Measurements from ENCODE around the gene IL6.
"Not testable (repeated sequence)": the region's sequence is repeated elsewhere in the genome, so short reads cannot be mapped to it uniquely, and the experiment has no call there.

The IL6 gene

DNA sequence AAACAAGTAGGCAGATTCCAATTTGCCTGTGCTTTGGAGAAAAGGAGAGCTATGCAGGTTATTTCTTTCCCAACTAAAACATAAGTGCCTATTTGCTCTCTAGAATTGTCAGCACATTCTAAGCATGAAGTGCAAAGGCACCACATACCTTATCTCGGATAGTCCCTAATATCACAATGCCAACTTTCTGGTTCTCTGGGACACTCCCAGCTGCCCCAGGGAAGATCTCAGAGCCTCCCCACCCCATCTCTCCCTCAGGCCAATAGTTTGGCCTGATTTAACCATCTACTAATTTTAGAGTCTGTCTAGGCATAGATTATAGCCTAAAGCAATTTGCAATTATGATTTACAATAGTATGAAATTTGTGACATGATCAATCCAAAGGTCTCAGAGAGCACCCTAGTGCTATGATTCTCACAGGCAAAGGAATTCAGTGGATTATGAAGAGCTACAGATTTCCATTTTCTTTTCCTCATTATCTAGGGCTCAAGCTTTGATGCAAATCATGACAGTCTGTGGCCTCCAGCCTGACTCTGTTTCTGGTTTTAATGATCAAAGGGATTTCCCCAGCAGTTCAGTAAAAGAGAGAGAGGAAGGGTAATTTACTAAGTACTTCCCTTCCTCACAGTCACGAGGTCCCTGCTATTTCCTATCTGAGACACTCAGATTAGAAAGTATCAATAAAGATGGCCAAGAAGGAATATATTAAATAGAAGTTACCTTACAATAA, 29.0 kb upstream of the IL6 start:
- Mint-ChIP-seq H3K4me3 (peak overlapping the region; percentile 44), H3K4me1 (ENCODE audit: low read depth) (peaks cover 36% of the 10 kb centered on the region), H3K27ac (peak overlapping the region; percentile 75), H3K27me3 (no peaks in the 10 kb centered on the region), H3K36me3 (no peaks in the 10 kb centered on the region), H3K9me3 (ENCODE audit: low read depth) (no peaks in the 10 kb centered on the region)

DNA sequence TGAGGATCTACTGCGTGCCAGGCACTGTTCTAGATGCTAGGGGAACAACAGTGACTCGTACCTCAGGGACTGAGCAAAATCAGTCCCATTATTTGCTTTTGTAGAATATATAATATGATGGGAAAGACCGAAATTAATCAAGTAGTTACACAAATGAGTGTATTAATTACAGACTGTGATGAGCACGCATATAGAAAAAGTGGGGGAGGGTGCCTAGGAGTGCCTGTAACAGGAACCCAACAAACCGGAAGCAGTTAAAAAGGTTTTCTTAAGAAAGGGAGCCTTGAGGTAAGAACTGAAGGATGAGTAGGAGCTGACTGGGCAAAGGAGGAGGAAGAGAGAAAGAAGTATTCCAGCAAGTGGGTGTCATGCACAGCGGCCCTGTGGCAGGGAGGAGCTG, 28.2 kb upstream of the IL6 start:
- Mint-ChIP-seq H3K27me3 (peaks cover under 1% of the 10 kb centered on the region), H3K4me1 (ENCODE audit: low read depth) (peaks cover 36% of the 10 kb centered on the region), H3K36me3 (no peaks in the 10 kb centered on the region), H3K4me3 (no peak overlapping the region), H3K9me3 (ENCODE audit: low read depth) (no peaks in the 10 kb centered on the region), H3K27ac (peak overlapping the region; percentile 75)

DNA sequence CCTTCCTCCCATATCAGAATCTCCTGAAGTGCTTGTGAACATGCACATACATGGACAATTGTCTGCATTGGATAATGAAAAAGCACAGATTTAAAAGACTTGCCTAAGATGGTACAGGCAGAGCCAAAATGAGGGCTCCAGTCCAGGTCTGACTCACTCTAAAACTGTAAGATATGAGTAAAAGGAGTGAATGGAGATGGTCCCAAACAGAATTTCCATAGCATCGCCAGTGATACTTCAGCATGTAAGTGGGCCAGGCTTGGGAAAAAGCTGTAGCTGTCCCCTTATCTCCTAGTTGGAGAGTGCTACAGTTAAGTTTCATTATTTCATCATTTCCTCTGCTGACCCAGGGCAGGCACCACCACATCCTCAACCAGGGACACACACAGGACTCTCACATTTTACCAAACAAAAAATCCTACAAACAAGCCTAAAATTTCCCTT, 26.4 kb upstream of the IL6 start:
- Mint-ChIP-seq H3K9me3 (ENCODE audit: low read depth) (no peaks in the 10 kb centered on the region), H3K27ac (no peak overlapping the region), H3K4me1 (ENCODE audit: low read depth) (peaks cover 24% of the 10 kb centered on the region)

DNA sequence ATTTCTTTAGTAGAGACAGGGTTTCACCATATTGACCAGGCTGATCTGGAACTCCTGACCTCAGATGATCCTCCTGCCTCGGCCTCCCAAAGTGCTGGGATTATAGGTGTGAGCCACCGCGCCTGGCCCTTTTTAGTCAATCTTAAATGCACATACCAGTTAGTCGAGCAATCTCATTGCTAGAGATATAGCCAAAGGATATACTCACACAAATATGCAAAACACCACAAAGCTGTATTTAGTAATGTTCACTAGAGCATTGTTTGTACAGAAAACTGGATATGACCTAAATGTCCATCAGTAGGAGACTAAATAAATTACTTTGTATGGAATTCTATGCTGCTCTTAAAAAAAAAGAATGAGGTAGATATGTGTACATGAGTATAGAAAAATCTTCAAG, 24.5 kb upstream of the IL6 start:
- Mint-ChIP-seq H3K36me3 (no peaks in the 10 kb centered on the region), H3K4me1 (ENCODE audit: low read depth) (peaks cover 14% of the 10 kb centered on the region), H3K4me3 (no peak overlapping the region), H3K27ac (no peak overlapping the region), H3K9me3 (ENCODE audit: low read depth) (no peaks in the 10 kb centered on the region), H3K27me3 (peaks cover 2% of the 10 kb centered on the region)

More for the DNA sequence above, 26.4 kb upstream of the IL6 start:
- H3K36me3 Mint-ChIP-seq, result no peaks in the 10 kb centered on the region
- peaks cover 2% of the 10 kb centered on the region for H3K27me3 Mint-ChIP-seq
- no peak overlapping the region for H3K4me3 Mint-ChIP-seq

DNA sequence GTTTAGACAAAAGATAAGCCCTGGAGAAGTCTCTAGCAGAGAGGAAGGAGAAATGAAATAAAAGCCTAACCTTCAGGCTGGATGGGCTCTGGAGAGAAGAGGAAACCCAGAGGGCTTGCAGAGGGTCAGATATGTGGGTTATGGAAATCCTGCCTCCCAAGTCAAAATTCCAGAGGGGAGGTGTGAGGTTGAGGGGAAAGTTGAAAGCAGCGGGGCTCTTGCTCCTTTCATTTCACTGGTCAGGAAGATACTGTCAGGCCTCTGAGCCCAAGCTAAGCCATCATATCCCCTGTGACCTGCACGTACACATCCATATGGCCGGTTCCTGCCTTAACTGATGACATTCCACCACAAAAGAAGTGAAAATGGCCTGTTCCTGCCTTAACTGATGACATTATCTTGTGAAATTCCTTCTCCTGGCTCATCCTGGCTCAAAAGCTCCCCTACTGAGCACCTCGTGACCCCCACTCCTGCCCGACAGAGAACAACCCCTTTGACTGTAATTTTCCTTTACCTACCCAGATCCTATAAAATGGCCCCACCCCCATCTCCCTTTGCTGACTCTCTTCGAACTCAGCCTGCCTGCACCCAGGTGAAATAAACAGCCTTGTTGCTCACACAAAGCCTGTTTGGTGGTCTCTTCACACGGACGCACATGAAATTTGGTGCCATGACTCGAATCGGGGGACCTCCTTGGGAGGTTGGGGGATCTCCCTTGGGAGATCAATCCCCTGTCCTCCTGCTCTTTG, 23.7 kb upstream of the IL6 start:
- H3K4me3 Mint-ChIP-seq; H3K27me3 Mint-ChIP-seq; H3K4me1 Mint-ChIP-seq (ENCODE audit: low read depth); H3K36me3 Mint-ChIP-seq; H3K27ac Mint-ChIP-seq; H3K9me3 Mint-ChIP-seq (ENCODE audit: low read depth): not testable (repeated sequence)

DNA sequence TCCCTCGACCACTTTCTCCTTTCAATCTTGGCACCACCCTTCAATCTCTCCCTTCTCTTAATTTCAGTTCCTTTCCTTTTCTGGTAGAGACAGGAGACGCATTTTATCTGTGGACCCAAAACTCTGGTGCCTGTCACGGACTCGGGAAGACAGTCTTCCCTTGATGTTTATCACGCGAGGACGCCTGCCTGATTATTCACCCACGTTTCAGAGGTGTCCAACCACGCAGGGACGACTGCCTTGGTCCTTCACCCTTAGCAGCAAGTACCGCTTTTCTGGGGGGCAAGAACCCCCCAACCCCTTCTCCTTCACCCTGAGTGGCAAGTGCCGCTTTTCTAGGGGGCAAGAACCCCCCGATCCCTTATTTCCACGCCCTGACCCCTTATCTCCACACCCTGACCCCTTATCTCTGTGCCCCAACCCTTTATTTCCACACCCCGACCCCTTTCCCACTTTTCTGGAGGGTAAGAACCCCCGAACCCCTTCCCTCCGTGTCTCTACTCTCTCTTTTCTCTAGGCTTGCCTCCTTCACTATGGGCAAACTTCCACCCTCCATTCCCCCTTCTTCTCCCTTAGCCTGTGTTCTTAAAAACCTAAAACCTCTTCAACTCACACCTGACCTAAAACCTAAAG, 22.9 kb upstream of the IL6 start:
- not testable (repeated sequence) for H3K36me3 Mint-ChIP-seq; H3K27ac Mint-ChIP-seq; H3K4me1 Mint-ChIP-seq (ENCODE audit: low read depth); H3K4me3 Mint-ChIP-seq; H3K9me3 Mint-ChIP-seq (ENCODE audit: low read depth); H3K27me3 Mint-ChIP-seq

DNA sequence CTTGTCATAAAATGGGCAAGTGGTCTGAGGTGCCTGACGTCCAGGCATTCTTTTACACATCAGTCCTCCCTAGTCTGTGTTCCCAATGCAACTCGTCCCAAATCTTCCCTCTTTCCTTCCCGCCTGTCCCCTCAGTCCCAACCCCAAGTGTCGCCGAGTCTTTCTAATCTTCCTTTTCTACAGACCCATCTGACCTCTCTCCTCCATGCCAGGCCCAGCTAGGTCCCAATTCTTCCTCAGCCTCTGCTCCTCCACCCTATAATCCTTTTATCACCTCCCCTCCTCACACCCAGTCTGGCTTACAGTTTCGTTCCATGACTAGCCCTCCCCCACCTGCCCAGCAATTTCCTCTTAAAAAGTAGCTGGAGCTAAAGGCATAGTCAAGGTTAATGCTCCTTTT, 22.3 kb upstream of the IL6 start:
- H3K27me3 Mint-ChIP-seq, result not testable (repeated sequence)

DNA sequence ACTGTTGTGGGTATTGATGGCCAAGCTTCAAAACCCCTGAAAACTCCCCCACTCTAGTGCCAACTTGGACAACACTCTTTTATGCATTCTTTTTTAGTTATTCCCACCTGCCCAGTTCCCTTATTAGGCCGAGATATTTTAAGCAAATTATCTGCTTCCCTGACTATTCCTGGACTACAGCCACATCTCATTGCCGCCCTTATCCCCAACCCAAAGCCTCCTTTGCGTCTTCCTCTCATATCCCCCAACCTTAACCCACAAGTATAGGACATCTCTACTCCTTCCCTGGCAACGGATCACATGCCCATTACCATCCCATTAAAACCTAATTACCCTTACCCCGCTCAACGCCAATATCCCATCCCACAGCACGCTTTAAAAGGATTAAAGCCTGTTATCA, 21.1 kb upstream of the IL6 start:
- not testable (repeated sequence) for H3K9me3 Mint-ChIP-seq (ENCODE audit: low read depth); H3K4me3 Mint-ChIP-seq; H3K27me3 Mint-ChIP-seq; H3K36me3 Mint-ChIP-seq; H3K4me1 Mint-ChIP-seq (ENCODE audit: low read depth); H3K27ac Mint-ChIP-seq

More for the DNA sequence above, 22.3 kb upstream of the IL6 start:
- H3K27ac Mint-ChIP-seq; H3K36me3 Mint-ChIP-seq; H3K4me3 Mint-ChIP-seq; H3K4me1 Mint-ChIP-seq (ENCODE audit: low read depth); H3K9me3 Mint-ChIP-seq (ENCODE audit: low read depth): not testable (repeated sequence)

DNA sequence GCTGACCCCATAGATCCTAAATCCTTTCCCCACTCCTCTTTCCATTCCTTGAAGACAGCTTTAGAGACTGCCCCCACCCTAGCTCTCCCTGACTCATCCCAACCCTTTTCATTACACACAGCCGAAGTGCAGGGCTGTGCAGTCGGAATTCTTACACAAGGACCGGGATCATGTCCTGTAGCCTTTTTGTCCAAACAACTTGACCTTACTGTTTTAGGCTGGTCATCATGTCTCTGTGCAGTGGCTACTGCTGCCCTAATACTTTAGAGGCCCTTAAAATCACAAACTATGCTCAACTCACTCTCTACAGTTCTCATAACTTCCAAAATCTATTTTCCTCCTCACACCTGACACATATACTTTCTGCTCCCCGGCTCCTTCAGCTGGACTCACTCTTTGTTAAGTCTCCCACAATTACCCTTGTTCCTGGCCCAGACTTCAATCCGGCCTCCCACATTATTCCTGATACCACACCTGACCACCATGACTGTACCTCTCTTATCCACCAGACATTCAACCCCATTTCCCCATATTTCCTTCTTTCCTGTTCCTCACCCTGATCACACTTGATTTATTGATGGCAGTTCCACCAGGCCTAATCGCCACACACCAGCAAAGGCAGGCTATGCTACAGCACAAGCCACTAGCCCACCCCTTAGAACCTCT, 19.8 kb upstream of the IL6 start:
- not testable (repeated sequence) for H3K27me3 Mint-ChIP-seq; H3K4me1 Mint-ChIP-seq (ENCODE audit: low read depth); H3K9me3 Mint-ChIP-seq (ENCODE audit: low read depth); H3K4me3 Mint-ChIP-seq; H3K27ac Mint-ChIP-seq; H3K36me3 Mint-ChIP-seq

DNA sequence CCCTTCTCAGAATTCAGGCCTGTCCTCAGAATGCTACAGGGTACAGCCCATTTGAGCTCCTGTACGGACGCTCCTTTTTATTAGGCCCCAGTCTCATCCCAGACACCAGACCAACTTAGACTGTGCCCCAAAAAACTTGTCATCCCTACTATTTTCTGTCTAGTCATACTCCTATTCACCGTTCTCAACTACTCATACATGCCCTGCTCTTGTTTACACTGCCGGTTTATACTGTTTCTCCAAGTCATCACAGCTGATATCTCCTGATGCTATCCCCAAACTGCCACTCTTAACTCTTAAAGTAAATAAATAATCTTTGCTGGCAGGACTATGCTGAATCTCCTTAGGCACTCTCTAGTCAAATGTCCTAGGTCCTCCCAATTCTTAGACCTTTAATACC, 18.8 kb upstream of the IL6 start:
- not testable (repeated sequence) for H3K27me3 Mint-ChIP-seq; H3K4me3 Mint-ChIP-seq; H3K4me1 Mint-ChIP-seq (ENCODE audit: low read depth); H3K9me3 Mint-ChIP-seq (ENCODE audit: low read depth); H3K27ac Mint-ChIP-seq; H3K36me3 Mint-ChIP-seq

DNA sequence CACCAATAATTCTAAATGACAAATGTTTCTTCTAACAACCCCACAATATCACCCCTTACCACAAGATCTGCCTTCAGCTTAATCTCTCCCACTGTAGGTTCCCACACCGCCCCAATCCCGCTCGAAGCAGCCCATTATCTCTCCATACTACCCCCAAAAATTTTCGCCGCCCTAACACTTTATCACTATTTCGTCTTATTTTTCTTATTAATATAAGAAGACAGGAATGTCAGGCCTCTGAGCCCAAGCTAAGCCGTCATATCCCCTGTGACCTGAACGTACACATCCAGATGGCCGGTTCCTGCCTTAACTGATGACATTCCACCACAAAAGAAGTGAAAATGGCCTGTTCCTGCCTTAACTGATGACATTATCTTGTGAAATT, 18.3 kb upstream of the IL6 start:
- not testable (repeated sequence) for H3K4me1 Mint-ChIP-seq (ENCODE audit: low read depth); H3K27me3 Mint-ChIP-seq; H3K27ac Mint-ChIP-seq; H3K36me3 Mint-ChIP-seq; H3K4me3 Mint-ChIP-seq; H3K9me3 Mint-ChIP-seq (ENCODE audit: low read depth)

DNA sequence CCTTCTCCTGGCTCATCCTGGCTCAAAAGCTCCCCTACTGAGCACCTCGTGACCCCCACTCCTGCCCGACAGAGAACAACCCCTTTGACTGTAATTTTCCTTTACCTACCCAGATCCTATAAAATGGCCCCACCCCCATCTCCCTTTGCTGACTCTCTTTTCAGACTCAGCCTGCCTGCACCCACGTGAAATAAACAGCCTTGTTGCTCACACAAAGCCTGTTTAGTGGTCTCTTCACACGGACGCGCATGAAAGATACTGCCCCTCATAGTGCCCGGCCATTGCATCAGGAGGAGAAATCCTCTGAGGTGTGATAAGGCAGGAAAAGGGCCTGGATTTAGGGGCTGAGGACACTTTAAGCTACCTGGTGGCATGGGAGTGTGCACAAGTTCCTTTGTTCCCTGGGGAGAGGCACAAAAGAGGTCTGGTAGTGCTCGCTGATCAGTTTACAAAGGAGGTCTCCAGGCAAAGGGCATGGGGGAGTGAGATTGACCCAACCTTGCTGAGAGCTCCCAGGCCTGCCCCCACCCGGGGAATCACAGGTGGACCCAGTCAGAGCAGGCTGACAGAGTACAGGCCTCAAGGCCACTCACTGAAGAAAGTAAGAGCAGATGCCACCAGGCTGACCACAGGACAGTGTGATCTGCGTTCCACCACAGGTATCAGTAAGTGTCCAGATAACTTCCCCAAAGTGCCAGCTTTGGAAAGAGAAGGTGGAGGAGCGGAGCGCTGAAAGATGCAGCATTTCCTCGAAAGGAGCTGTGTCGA, 17.8 kb upstream of the IL6 start:
- H3K4me1 Mint-ChIP-seq (ENCODE audit: low read depth); H3K36me3 Mint-ChIP-seq; H3K4me3 Mint-ChIP-seq; H3K9me3 Mint-ChIP-seq (ENCODE audit: low read depth); H3K27me3 Mint-ChIP-seq; H3K27ac Mint-ChIP-seq: not testable (repeated sequence)

DNA sequence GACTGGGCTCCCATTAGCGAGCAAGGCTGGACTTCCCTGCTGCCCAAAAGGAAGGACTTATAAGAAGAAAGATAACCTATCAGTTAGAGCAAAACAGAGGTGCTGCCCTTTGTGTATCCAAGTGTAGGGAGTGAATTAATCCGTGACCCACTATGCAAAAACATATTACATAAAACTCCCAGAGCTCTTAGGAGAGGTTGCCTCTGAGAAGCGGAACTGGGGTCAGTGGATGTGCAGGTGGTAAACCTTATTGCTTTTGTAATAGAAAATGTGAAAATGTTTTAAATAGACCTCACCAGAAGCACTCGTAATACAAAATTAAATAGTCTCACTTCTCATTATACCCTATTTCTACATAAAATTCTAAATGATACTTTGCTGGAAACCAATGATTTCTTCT, 17.1 kb upstream of the IL6 start:
- Mint-ChIP-seq H3K4me3 (no peak overlapping the region), H3K36me3 (no peaks in the 10 kb centered on the region), H3K27ac (no peak overlapping the region), H3K4me1 (ENCODE audit: low read depth) (no peaks in the 10 kb centered on the region), H3K27me3 (no peaks in the 10 kb centered on the region), H3K9me3 (ENCODE audit: low read depth) (no peaks in the 10 kb centered on the region)

DNA sequence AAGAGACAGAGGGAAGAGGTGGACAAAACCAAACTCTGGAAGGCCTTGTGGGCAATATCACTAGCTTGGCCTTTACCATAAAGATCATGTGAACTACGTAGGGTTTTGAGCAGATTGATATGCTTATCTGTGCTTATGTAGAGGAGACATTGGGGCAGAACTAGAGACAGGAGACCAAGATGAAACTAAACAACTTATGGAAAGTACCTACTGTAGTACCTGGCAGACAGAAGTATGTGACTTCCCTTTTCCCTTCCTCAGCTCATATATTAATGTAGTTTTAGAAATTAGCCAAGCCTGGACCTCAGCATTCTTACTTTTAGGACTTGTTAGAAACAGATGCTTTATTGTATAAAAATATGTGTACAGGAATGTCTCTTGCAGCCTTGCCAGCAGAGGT, 14.0 kb upstream of the IL6 start:
- Mint-ChIP-seq H3K4me3 (no peak overlapping the region), H3K36me3 (no peaks in the 10 kb centered on the region), H3K4me1 (ENCODE audit: low read depth) (no peaks in the 10 kb centered on the region), H3K27ac (no peak overlapping the region), H3K27me3 (no peaks in the 10 kb centered on the region), H3K9me3 (ENCODE audit: low read depth) (no peaks in the 10 kb centered on the region)

DNA sequence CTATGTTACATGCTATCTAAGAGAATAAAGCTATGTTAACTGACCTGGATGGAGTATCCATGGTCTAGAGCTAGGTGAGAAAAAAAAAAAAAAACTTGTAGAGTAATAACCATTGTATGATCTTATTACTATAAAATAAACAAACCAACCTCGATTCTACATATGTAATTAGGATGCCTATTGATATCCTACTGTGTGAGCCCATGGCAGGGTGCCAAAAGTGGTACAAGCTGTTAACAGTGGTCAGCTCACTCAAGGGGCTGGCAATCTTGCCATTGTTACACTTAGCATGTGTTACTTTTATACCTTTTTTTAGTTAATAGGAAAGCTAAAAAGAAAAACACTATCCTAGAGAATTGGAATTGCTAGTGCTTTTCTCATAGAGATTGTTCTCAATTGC, 13.5 kb upstream of the IL6 start:
- H3K36me3 Mint-ChIP-seq, result no peaks in the 10 kb centered on the region
- no peak overlapping the region for H3K4me3 Mint-ChIP-seq
- no peaks in the 10 kb centered on the region for H3K27me3 Mint-ChIP-seq
- no peaks in the 10 kb centered on the region for H3K9me3 Mint-ChIP-seq (ENCODE audit: low read depth)
- H3K4me1 Mint-ChIP-seq (ENCODE audit: low read depth), result no peaks in the 10 kb centered on the region
- no peak overlapping the region for H3K27ac Mint-ChIP-seq
